Peyer's patch (tissue), 4 donors: Measurements from ENCODE around the gene IFNAR1. TPM values are rescaled to one million over a fixed set of nuclear protein-coding genes. Genes with fewer than 3 reads are reported as not detected.

Experiments used
- DNase-seq, 3 donors: peaks; one replicate each; pipeline ENCODE4 v3.0.0-alpha.2; 2017 to 2019
- H3K27ac ChIP-seq, 4 donors: fragments of 200-600 bp; sonication (generic); one replicate each; pipeline ENCODE4 v1.5.1; 2016 to 2019
- H3K27me3 ChIP-seq, 2 donors: fragments of 200-600 bp; sonication (generic); one replicate each; pipeline ENCODE4 v1.5.1; 2019
- H3K36me3 ChIP-seq, 3 donors: fragments of 200-600 bp; sonication (generic); one replicate each; pipeline ENCODE4 v1.5.1; 2016 to 2019
- H3K4me1 ChIP-seq, 4 donors: fragments of 200-600 bp; sonication (generic); one replicate each; pipeline ENCODE4 v1.5.1; 2016 to 2019
- H3K4me3 ChIP-seq, 4 donors: fragments of 200-600 bp; sonication (generic); 1 replicate in 3 of 4; 2 replicates in 1 of 4; pipeline ENCODE4 v1.5.1; 2016 to 2019; ENCODE audit warnings: mild to moderate bottlenecking in 1 of 4
- H3K9me3 ChIP-seq, 4 donors: fragments of 200-600 bp; sonication (generic); one replicate each; pipeline ENCODE4 v1.5.1; 2016 to 2019; ENCODE audit warnings: mild to moderate bottlenecking in 1 of 4
- POLR2A ChIP-seq, 2 donors: fragments of 450-650 bp; IDR thresholded peaks; one replicate each; pipeline ENCODE4 v1.5.1; 2017; ENCODE audit warnings: antibody characterized with exemption in 2 of 2, mild to moderate bottlenecking in 2 of 2, moderate library complexity in 2 of 2
- total RNA-seq, 4 donors: library from RNA; depleted of rRNA; stranded (reverse); fragments of >200 nt; gene quantifications; one replicate each; pipeline ENCODE4 v1.1.0, GENCODE V29; 2016
- TF ChIP-seq, protein P1 (sequence below), 6 experiments: fragments of 450-650 bp in 4 of 6; fragments of 200-600 bp in 2 of 6; sonication (generic) in 1 of 6; IDR thresholded peaks; one replicate each; pipeline ENCODE4 v1.5.1; 2017 to 2019; ENCODE audit warnings: antibody characterized with exemption in 6 of 6, mild to moderate bottlenecking in 3 of 6, moderate library complexity in 1 of 6

Gene IFNAR1
- total RNA-seq, 4 donors from 2014 or later: 14.9 to 23.1 (median 21.9) TPM

DNA sequence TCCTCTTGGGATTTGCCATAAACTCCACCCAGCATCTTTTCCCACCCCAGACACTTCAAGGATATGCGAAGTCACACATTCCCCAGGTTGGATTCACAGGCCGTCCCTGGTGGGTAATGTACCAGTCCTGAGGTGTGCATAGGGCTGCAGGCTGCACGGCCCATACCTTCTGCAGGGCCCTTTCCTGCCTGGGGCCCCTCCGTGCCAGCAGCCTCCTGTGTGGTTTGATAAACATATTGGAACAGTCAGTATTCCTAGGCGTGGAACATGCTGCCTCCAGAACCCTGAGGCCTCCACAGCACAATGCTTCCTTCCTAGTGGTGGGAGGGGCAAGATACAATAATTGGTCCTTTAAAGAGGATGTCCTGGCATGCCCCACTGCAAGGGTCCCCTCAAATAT lies 32.0 kb upstream of the IFNAR1 start:
- no peak overlapping the region for H3K4me3 ChIP-seq
- TF ChIP-seq, protein P1, sequence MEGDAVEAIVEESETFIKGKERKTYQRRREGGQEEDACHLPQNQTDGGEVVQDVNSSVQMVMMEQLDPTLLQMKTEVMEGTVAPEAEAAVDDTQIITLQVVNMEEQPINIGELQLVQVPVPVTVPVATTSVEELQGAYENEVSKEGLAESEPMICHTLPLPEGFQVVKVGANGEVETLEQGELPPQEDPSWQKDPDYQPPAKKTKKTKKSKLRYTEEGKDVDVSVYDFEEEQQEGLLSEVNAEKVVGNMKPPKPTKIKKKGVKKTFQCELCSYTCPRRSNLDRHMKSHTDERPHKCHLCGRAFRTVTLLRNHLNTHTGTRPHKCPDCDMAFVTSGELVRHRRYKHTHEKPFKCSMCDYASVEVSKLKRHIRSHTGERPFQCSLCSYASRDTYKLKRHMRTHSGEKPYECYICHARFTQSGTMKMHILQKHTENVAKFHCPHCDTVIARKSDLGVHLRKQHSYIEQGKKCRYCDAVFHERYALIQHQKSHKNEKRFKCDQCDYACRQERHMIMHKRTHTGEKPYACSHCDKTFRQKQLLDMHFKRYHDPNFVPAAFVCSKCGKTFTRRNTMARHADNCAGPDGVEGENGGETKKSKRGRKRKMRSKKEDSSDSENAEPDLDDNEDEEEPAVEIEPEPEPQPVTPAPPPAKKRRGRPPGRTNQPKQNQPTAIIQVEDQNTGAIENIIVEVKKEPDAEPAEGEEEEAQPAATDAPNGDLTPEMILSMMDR (IDR thresholded peaks at IDR 0.05): no peak
- no peak for TF ChIP-seq POLR2A (IDR thresholded peaks at IDR 0.05)
- no peaks in the 10 kb centered on the region for H3K9me3 ChIP-seq
- H3K36me3 ChIP-seq: peaks cover 0 to 63% (median 0%) of the 10 kb centered on the region in 3 donors
- no peaks in the 10 kb centered on the region for H3K27me3 ChIP-seq
- H3K27ac ChIP-seq: no peak overlapping the region
- H3K4me1 ChIP-seq: no peaks in the 10 kb centered on the region
- no peak for DNase-seq

DNA sequence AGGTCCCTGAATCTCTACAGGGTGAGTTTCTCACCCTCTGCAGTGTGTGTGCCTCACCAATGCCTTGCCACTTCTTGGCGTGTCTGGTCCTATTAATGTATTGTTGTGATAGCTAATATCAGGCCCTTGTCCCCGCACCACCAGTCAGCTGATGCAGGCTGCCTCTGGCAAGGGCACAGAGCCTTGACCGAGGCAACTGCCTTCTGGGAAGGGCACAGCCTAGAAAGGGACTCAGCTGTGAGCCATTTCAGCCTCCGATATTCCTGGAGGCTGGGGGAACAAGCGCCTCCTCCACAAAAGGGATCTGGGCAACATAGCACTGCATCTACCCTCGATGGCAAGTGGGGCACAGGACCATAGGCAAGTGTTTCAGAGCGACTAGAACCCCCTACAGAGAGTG lies 31.6 kb upstream of the IFNAR1 start:
- TF ChIP-seq POLR2A (IDR thresholded peaks at IDR 0.05): no peak
- no peaks in the 10 kb centered on the region for H3K4me1 ChIP-seq
- no peak overlapping the region for H3K4me3 ChIP-seq
- no peaks in the 10 kb centered on the region for H3K9me3 ChIP-seq
- no peak overlapping the region for H3K27ac ChIP-seq
- peaks cover 0 to 63% (median 0%) of the 10 kb centered on the region in 3 donors for H3K36me3 ChIP-seq
- no peak for DNase-seq
- no peaks in the 10 kb centered on the region for H3K27me3 ChIP-seq

DNA sequence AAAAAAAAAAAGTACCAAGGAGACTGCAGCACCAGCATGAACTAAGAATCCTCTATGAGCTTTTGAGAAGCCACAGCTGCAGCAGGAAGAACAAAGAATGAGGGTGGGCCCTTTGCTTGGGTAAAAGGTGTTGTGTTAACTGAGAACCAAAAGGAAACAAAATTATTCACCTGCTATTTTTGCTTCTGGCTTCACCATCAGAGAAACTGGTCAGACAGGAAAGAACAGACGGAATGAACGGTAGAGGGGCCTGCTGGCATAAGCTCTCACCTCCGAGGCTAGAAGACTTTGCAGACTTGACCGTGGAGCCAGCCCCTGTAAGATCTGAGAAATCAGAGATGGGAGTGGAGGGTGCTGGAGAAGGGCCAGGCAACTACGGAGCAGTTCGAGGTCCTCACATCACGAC lies 31.0 kb upstream of the IFNAR1 start:
- Histone ChIP-seq H3K9me3 (no peaks in the 10 kb centered on the region), H3K27ac (no peak overlapping the region), H3K4me1 (no peaks in the 10 kb centered on the region), H3K27me3 (no peaks in the 10 kb centered on the region), H3K36me3 (peaks cover 0 to 63% (median 0%) of the 10 kb centered on the region in 3 donors), H3K4me3 (no peak overlapping the region)
- TF ChIP-seq POLR2A (IDR thresholded peaks at IDR 0.05): no peak
- TF ChIP-seq, protein P1 (IDR thresholded peaks at IDR 0.05): no peak
- DNase-seq: no peak

DNA sequence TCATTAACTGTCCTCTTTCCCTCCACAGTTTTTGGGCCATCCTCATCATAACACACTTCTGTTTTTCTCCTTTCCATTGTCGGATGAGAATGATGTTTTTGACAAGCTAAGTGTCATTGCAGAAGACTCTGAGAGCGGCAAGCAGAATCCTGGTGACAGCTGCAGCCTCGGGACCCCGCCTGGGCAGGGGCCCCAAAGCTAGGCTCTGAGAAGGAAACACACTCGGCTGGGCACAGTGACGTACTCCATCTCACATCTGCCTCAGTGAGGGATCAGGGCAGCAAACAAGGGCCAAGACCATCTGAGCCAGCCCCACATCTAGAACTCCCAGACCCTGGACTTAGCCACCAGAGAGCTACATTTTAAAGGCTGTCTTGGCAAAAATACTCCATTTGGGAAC lies 28.6 kb upstream of the IFNAR1 start:
- Histone ChIP-seq H3K4me1 (peaks cover 0 to 12% (median 10%) of the 10 kb centered on the region in 4 donors), H3K4me3 (no peak overlapping the region), H3K36me3 (peaks cover 0 to 54% (median 0%) of the 10 kb centered on the region in 3 donors), H3K9me3 (no peaks in the 10 kb centered on the region), H3K27me3 (no peaks in the 10 kb centered on the region), H3K27ac (peak overlapping the region in 1 of 4 donors; percentile 52)
- DNase-seq: peak in 2 of 3 donors; percentile 58 to 71
- TF ChIP-seq, protein P1 (IDR thresholded peaks at IDR 0.05): no peak
- TF ChIP-seq POLR2A (IDR thresholded peaks at IDR 0.05): no peak

DNA sequence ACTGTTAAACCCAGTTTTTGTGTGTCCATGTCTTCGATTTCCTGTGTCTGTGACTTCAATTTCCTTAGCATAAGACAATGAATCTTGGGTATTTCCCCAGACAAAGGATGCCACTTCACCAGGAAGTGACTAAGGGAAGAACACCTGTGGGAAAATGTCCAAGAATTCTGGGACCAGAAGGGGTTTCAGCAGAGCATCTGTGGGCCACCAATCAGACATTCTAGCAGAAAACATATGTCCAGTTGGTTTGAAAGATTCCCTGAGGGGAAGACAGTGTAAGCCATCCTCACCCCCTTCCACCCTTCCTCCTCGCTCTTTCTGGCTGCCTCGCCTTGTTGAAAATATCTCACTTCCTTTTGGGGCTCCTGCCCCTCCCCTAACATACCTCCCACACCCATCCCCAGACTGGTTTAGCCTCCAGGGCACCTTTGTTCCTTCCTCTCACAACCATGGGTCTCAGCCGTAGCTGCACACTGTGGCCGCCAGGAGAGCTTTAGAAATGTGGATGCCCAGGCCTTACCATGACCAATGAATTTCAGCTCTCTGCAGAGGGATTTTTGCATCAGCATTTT lies 25.5 kb upstream of the IFNAR1 start:
- no peaks in the 10 kb centered on the region for H3K27me3 ChIP-seq
- H3K27ac ChIP-seq: peak overlapping the region in 3 of 4 donors; percentile 15 to 47 (median 43)
- peaks cover 4 to 22% (median 15%) of the 10 kb centered on the region in 4 donors for H3K4me1 ChIP-seq
- no peaks in the 10 kb centered on the region for H3K9me3 ChIP-seq
- peaks cover 0 to 23% (median 0%) of the 10 kb centered on the region in 3 donors for H3K36me3 ChIP-seq
- TF ChIP-seq POLR2A (IDR thresholded peaks at IDR 0.05): no peak
- TF ChIP-seq, protein P1 (IDR thresholded peaks at IDR 0.05): peak in 3 of 6 experiments; percentile 12 to 42 (median 23)
- DNase-seq: peak in 1 of 3 donors; percentile 64
- no peak overlapping the region for H3K4me3 ChIP-seq

DNA sequence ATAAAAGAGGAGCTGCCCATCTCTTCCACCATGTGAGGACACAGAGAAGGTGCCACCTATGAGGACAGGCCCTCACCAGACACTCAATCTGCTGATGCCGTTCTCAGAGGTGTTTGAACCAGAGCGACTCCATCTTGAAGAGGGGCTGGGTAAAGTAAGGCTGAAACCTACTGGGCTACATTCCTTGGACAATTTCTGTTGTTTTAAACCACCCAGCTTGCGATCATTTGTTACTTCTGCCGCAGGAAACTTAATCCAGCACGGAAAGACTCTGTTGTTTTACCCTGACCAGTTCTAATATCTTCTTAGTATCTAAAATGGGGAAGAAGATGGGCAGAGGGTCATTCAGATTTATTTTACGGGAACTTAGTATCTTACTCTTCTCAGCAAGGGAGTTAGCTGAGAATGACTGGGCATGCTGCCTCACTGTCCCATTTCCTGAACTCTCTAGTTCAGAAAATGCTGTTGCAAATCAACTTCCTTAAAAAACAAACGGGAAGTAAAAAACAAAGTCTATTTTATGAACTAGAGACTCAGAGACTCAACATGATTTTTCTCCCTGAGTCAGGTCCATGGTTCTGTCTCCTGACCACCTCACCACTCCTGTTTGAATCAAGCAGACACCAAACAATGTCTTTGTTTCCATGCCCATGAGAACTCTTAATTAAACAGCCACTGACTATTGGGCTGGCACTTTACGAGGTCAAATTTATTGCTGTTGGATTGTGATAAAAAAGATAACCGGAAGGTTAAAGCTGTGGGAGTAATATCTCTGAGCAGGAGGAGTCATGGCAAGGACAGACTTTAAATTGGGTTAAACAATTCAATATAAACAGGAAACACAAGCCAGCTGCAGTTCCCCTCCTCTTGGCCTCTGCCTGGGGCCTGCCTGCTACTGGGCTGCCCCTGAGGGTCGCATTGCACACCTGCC lies 23.8 kb upstream of the IFNAR1 start:
- Histone ChIP-seq H3K27ac (peak overlapping the region; percentile 43 to 70 (median 53)), H3K36me3 (peaks cover 0 to 15% (median 0%) of the 10 kb centered on the region in 3 donors), H3K4me3 (no peak overlapping the region), H3K27me3 (no peaks in the 10 kb centered on the region), H3K4me1 (peaks cover 4 to 22% (median 15%) of the 10 kb centered on the region in 4 donors), H3K9me3 (no peaks in the 10 kb centered on the region)
- no peak for TF ChIP-seq POLR2A (IDR thresholded peaks at IDR 0.05)
- TF ChIP-seq, protein P1 (IDR thresholded peaks at IDR 0.05): no peak
- DNase-seq: no peak
